SU-DHL-6 (cell line): ENCODE measurements around the gene CHST9.

Source experiments
- CTCF ChIP-seq: fragments of 200-600 bp; sonication (generic); IDR thresholded peaks from one replicate; pipeline ENCODE4 v1.5.1; 2017; ENCODE audit warnings: antibody characterized with exemption, mild to moderate bottlenecking, low read length, moderate library complexity; ENCODE audit not compliant: insufficient read depth, poor library complexity, severe bottlenecking
- EZH2phosphoT487 ChIP-seq: fragments of 200-600 bp; sonication (generic), shearing (Covaris generic); conservative IDR thresholded peaks from 2 replicates; pipeline ENCODE4 v1.6.1; 2018; ENCODE audit warnings: mild to moderate bottlenecking, antibody characterized with exemption, low read length, moderate library complexity, mixed read lengths

GRCh38 chr18:27188309-27188708 is 3.2 kb upstream of the CHST9 start:
- no peak for TF ChIP-seq CTCF
- TF ChIP-seq EZH2phosphoT487: no peak
